Measurements from ENCODE around the gene CNNM4.

DNA sequence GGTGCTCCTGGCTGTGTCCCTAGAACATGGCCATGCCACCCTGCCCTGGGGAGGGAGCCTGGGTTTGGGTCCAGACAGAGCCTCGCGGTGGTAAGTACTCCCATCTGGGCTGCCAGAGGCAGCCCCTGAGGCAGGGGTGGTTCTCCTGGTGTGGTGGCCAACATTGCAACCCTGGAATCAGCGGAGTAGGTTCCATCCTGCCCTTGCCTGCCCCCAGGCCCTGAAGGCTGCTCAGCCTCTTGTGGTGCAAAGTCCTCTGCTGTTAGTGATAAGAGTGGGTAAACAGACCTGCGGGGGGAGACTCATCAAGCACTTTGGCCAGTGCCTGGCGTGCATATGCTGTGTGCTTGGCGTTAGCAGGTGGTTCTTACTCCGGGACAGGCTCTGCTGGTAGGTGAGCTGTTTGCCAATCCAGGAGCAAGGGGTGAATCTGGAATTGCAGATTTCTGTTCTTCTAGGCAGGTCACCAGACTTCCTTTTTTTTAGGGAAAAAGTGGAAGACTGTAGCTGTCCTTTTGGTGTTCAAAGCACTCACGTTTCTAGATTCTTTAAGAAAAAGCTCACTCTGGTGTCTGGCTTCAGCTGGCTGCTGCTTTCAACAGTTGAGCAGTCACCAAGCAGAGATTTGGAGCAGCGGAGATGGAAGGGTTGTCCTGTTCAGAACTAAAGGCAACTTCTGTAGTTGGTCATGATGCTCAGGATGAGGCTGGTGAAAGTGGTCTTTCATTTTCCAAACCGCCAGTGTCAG, 58.6 kb downstream of the CNNM4 start:
- TF ChIP-seq EZH2 (IDR thresholded peaks at IDR 0.05; ENCODE audit: borderline replicate concordance, insufficient read depth, low read length, poor library complexity, severe bottlenecking), result no peak
- no peak for TF ChIP-seq EP300 (conservative IDR thresholded peaks at IDR 0.05; ENCODE audit: poor library complexity, severe bottlenecking)
- TF ChIP-seq, protein P1, sequence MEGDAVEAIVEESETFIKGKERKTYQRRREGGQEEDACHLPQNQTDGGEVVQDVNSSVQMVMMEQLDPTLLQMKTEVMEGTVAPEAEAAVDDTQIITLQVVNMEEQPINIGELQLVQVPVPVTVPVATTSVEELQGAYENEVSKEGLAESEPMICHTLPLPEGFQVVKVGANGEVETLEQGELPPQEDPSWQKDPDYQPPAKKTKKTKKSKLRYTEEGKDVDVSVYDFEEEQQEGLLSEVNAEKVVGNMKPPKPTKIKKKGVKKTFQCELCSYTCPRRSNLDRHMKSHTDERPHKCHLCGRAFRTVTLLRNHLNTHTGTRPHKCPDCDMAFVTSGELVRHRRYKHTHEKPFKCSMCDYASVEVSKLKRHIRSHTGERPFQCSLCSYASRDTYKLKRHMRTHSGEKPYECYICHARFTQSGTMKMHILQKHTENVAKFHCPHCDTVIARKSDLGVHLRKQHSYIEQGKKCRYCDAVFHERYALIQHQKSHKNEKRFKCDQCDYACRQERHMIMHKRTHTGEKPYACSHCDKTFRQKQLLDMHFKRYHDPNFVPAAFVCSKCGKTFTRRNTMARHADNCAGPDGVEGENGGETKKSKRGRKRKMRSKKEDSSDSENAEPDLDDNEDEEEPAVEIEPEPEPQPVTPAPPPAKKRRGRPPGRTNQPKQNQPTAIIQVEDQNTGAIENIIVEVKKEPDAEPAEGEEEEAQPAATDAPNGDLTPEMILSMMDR (IDR thresholded peaks at IDR 0.05; ENCODE audit: poor library complexity, severe bottlenecking), result no peak
- TF ChIP-seq RAD21 (conservative IDR thresholded peaks at IDR 0.05), result no peak
- TF ChIP-seq POLR2AphosphoS5 (IDR thresholded peaks at IDR 0.05), result no peak
- TF ChIP-seq, protein P2, sequence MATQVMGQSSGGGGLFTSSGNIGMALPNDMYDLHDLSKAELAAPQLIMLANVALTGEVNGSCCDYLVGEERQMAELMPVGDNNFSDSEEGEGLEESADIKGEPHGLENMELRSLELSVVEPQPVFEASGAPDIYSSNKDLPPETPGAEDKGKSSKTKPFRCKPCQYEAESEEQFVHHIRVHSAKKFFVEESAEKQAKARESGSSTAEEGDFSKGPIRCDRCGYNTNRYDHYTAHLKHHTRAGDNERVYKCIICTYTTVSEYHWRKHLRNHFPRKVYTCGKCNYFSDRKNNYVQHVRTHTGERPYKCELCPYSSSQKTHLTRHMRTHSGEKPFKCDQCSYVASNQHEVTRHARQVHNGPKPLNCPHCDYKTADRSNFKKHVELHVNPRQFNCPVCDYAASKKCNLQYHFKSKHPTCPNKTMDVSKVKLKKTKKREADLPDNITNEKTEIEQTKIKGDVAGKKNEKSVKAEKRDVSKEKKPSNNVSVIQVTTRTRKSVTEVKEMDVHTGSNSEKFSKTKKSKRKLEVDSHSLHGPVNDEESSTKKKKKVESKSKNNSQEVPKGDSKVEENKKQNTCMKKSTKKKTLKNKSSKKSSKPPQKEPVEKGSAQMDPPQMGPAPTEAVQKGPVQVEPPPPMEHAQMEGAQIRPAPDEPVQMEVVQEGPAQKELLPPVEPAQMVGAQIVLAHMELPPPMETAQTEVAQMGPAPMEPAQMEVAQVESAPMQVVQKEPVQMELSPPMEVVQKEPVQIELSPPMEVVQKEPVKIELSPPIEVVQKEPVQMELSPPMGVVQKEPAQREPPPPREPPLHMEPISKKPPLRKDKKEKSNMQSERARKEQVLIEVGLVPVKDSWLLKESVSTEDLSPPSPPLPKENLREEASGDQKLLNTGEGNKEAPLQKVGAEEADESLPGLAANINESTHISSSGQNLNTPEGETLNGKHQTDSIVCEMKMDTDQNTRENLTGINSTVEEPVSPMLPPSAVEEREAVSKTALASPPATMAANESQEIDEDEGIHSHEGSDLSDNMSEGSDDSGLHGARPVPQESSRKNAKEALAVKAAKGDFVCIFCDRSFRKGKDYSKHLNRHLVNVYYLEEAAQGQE (IDR thresholded peaks at IDR 0.05; ENCODE audit: borderline replicate concordance), result no peak
- TF ChIP-seq SMC3 (conservative IDR thresholded peaks at IDR 0.05; ENCODE audit: poor library complexity), result no peak
